Head of caudate nucleus (tissue), 42 donors: ENCODE measurements around the gene ARHGAP9.
"Not testable (repeated sequence)": the region's sequence is repeated elsewhere in the genome, so short reads cannot be mapped to it uniquely, and the experiment has no call there.

Experiments used
- DNase-seq, 42 donors: peaks; one replicate each; pipeline versions ENCODE4 v3.0.0 to v3.0.0-alpha.2; 2020 to 2021; ENCODE audit warnings: mixed read lengths in 7 of 42
- intact Hi-C: fragments of 100-400 bp; cut with DNase I; formaldehyde crosslinking; loops from one replicate; pipeline ENCODE4 v1.15.0; 2022

The ARHGAP9 gene

GRCh38 chr12:57430112-57430930, 49.3 kb downstream of the ARHGAP9 start:
- intact Hi-C loops = no loop called here
- DNase-seq = peak in 29 of 42 donors; percentile 6 to 62 (median 29)

DNA sequence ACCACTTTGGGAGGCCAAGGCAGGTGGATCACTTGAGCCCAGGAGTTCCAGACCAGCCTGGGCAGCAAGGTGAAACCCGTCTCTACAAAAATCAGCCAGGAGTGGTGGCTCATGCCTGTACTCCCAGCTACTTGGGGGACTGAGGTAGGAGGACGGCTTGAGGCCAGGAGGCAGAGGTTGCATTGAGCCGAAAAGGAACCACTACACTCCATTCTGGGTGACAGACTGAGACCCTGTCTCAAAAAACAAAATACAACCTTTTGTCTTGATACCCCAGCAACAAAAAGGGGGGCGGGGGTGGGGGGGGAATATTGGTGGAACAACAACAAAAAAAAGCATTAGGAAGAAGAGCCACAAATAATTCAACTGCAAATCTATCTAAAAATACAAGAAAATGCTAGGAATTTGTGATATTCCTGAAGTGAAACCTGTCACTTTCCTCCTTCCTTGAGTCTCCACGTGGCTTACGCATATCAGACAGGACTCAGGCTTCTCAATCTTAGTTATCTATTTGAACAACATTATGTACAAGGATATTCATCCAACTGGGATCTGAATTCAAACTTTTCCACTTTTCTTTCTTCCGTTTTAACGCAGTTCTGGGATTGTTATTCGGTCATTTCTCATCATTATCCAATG, 50.1 kb downstream of the ARHGAP9 start:
- no peak for DNase-seq
- intact Hi-C loops = no loop called here

DNA sequence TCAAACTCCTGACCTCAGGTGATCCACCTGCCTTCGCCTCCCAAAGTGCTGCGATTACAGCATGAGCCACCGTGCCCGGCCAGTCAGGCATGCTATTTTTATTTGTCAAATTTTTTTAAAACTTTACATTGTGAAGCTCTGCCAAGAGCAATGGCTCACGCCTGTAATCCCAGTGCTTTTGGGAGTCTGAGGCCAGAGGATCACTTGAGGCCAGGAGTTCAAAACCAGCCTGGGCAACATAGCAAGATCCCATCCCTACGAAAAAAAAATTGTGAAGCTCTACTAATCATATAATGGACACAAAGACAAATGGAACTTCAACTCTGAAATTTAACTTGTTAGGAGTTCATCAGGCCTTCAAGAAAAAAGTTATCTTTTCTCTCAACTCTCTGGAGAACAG, 50.7 kb downstream of the ARHGAP9 start:
- no peak for DNase-seq
- intact Hi-C loops = no loop called here

DNA sequence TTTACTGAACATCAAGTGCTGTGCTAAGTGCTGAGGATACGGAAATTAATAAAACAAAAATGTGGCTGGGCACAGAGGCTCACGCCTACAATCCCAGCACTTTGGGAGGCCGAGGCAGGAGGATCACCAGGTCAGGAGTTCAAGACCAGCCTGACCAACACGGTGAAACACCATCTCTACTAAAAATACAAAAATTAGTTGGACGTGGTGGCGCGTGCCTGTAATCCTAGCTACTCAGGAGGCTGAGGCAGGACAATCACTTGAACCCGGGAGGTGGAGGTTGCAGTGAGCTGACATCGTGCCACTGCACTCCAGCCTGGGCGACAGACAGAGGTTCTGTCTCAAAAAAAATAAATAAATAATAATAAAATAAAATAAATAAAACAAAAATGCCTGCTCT, 52.7 kb downstream of the ARHGAP9 start:
- intact Hi-C loops, DNase-seq: not testable (repeated sequence)
